Cerebellar cortex (tissue), 1 donor: ENCODE data around the gene ANAPC5.
"Not testable (repeated sequence)": the region's sequence is repeated elsewhere in the genome, so short reads cannot be mapped to it uniquely, and the experiment has no call there.

Experiments
- DNase-seq: peaks from one replicate; pipeline ENCODE4 v3.0.0-alpha.2; 2015; ENCODE audit warnings: low spot score

ANAPC5 gene

GRCh38 chr12:121284551-121285390, 67.4 kb downstream of the ANAPC5 start:
- DNase-seq = no peak

GRCh38 chr12:121283841-121284240, 68.4 kb downstream of the ANAPC5 start:
- no peak for DNase-seq

- no peak for DNase-seq
Observed at GRCh38 chr12:121283388-121283787, 68.8 kb downstream of the ANAPC5 start.

- not testable (repeated sequence) for DNase-seq
Observed at GRCh38 chr12:121282910-121283309, 69.3 kb downstream of the ANAPC5 start.

GRCh38 chr12:121282072-121282742, 70.0 kb downstream of the ANAPC5 start:
- peak; percentile 57 for DNase-seq

GRCh38 chr12:121281116-121281515, 71.1 kb downstream of the ANAPC5 start:
- not testable (repeated sequence) for DNase-seq

- DNase-seq = not testable (repeated sequence)
Observed at GRCh38 chr12:121280531-121280930, 71.7 kb downstream of the ANAPC5 start.

GRCh38 chr12:121279507-121279915, 72.7 kb downstream of the ANAPC5 start:
- DNase-seq = peak; percentile 97

GRCh38 chr12:121279071-121279375, 73.2 kb downstream of the ANAPC5 start:
- no peak for DNase-seq

- DNase-seq = peak; percentile 16
Observed at GRCh38 chr12:121278169-121279070, 73.8 kb downstream of the ANAPC5 start.

- DNase-seq = no peak
Observed at GRCh38 chr12:121277374-121277759, 74.8 kb downstream of the ANAPC5 start.

- peak; percentile 80 for DNase-seq
Observed at GRCh38 chr12:121274036-121274763, 78.0 kb downstream of the ANAPC5 start.

- DNase-seq = no peak
Observed at GRCh38 chr12:121273364-121273896, 78.8 kb downstream of the ANAPC5 start.

- DNase-seq = no peak
Observed at GRCh38 chr12:121267822-121268221, 84.4 kb downstream of the ANAPC5 start.

- no peak for DNase-seq
Observed at GRCh38 chr12:121264951-121265515, 87.2 kb downstream of the ANAPC5 start.

GRCh38 chr12:121264135-121264534, 88.1 kb downstream of the ANAPC5 start:
- no peak for DNase-seq

- no peak for DNase-seq
Observed at GRCh38 chr12:121263206-121263935, 88.8 kb downstream of the ANAPC5 start.

GRCh38 chr12:121261398-121261797, 90.8 kb downstream of the ANAPC5 start:
- no peak for DNase-seq

- DNase-seq = peak; percentile 79
Observed at GRCh38 chr12:121260091-121260490, 92.1 kb downstream of the ANAPC5 start.

- no peak for DNase-seq
Observed at GRCh38 chr12:121259074-121259473, 93.1 kb downstream of the ANAPC5 start.
